ENCODE results near the gene NACC2. TPM values are rescaled to one million over a fixed set of nuclear protein-coding genes. Genes with fewer than 3 reads are reported as not detected.

NACC2 gene
- total and polyA plus RNA-seq, 2 experiments from 2014 or later = 4.4 to 12.0 TPM

DNA sequence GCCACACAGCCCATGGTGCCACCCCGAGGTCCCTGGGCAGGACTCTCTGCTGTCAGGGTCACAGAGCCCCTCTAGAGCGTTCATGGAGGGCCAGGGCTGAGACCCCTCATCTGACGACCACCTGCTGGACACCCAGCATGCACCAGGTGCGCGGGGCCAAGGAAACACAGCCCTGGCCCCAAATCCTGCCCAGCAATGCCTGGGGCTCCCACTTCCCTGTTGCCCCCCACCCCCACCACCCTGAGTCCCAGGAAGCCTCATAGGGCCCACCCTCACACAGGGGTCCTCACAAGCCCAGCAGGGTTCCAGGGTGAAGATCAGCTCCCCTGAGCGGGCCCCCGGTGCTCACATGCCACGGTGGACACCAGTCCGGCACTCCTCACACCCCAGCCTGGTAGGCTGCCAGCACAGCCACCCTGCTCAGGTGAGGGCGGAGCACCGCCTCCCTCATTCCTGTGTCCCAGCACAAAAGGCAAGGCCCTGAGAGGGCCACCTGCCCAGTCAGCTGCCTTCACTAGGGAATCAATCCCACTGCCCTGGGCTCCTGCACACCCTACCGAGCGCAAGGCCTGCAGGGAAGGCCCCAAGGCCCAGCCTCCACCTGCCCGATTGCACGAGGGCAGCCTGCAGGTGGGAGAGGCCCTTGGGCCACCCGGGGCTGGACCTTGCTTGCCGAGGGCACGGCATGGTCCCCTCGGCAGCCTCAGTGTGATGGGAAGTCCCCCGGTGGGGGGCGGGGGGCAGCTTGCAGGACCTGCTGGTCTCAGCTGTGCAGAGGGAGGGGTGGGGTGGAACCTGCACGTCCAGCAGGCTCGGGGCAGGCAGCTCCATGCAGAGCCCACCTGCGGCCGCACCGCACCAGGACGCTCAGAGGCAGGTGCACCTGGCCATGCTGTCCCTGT, 77.5 kb downstream of the NACC2 start:
- Histone ChIP-seq H3K36me3 (no peaks in the 10 kb centered on the region), H3K27me3 (no peaks in the 10 kb centered on the region), H3K4me1 (ENCODE audit: low read depth) (peaks cover 2% of the 10 kb centered on the region), H3K27ac (no peak overlapping the region), H3K9me3 (ENCODE audit: low read depth) (no peaks in the 10 kb centered on the region), H3K4me3 (no peak overlapping the region)
- DNase-seq (ENCODE audit: low read depth in 1 of 2, low spot score in 1 of 2) = no peak
- TF ChIP-seq, protein P1, sequence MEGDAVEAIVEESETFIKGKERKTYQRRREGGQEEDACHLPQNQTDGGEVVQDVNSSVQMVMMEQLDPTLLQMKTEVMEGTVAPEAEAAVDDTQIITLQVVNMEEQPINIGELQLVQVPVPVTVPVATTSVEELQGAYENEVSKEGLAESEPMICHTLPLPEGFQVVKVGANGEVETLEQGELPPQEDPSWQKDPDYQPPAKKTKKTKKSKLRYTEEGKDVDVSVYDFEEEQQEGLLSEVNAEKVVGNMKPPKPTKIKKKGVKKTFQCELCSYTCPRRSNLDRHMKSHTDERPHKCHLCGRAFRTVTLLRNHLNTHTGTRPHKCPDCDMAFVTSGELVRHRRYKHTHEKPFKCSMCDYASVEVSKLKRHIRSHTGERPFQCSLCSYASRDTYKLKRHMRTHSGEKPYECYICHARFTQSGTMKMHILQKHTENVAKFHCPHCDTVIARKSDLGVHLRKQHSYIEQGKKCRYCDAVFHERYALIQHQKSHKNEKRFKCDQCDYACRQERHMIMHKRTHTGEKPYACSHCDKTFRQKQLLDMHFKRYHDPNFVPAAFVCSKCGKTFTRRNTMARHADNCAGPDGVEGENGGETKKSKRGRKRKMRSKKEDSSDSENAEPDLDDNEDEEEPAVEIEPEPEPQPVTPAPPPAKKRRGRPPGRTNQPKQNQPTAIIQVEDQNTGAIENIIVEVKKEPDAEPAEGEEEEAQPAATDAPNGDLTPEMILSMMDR (IDR thresholded peaks at IDR 0.05; ENCODE audit: low read depth, low read length) = no peak

- TF ChIP-seq, protein P1 (IDR thresholded peaks at IDR 0.05; ENCODE audit: low read depth, low read length) = no peak
- H3K4me3 ChIP-seq = no peak overlapping the region
- H3K27ac ChIP-seq = no peak overlapping the region
- H3K4me1 ChIP-seq (ENCODE audit: low read depth) = peaks cover 6% of the 10 kb centered on the region
- no peak for DNase-seq (ENCODE audit: low read depth in 1 of 2, low spot score in 1 of 2)
- no peaks in the 10 kb centered on the region for H3K9me3 ChIP-seq (ENCODE audit: low read depth)
- no peaks in the 10 kb centered on the region for H3K36me3 ChIP-seq
- H3K27me3 ChIP-seq = no peaks in the 10 kb centered on the region
Observed at GRCh38 chr9:136016572-136017288, 78.4 kb downstream of the NACC2 start.

DNA sequence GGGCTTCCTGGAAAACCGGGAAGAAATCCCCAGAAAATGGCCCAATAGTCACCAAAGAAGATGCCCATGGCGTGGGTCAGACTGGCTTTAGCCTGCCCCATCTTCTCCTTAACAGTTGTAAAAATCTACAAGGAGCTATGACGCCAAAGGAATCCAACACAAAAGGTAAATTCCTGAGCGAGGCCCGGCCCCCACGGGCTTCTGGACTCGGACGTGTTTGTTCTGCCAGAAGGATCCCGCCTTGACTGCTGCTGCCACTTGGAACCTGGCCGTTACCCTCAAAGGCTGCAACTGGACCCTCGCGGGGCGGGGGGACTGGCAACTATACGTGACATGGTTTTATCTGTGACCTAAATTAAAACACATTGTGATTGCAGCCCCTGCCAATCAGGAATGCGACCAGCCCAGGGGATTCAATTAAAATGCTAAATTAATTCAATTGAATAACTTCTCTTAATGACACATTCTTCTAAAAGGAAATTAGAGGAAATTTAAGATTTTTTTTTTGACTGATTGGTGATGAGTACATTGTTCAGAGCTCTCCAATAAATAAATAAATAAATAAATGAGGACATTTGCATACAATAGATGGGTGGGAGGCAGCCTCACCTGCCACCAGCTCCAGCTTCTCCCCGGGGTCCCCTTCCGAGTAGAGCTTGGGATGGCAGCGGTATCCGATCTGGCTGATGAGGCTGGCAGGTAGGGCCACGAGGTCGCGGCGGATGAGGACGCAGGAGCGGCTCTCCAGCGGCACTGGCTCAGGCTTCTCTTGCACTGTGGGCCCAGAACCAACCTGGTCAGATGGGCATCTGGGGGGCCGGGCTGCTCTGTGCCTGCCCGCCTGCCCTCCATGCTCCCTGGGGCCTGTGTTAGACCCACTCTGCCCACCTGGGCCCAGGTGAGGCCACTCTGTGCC, 79.2 kb downstream of the NACC2 start:
- Histone ChIP-seq H3K4me1 (ENCODE audit: low read depth) (peaks cover 12% of the 10 kb centered on the region), H3K9me3 (ENCODE audit: low read depth) (no peaks in the 10 kb centered on the region), H3K36me3 (no peaks in the 10 kb centered on the region), H3K27ac (no peak overlapping the region), H3K4me3 (no peak overlapping the region), H3K27me3 (no peaks in the 10 kb centered on the region)
- TF ChIP-seq, protein P1 (IDR thresholded peaks at IDR 0.05; ENCODE audit: low read depth, low read length) = no peak
- DNase-seq (ENCODE audit: low read depth in 1 of 2, low spot score in 1 of 2) = no peak

DNA sequence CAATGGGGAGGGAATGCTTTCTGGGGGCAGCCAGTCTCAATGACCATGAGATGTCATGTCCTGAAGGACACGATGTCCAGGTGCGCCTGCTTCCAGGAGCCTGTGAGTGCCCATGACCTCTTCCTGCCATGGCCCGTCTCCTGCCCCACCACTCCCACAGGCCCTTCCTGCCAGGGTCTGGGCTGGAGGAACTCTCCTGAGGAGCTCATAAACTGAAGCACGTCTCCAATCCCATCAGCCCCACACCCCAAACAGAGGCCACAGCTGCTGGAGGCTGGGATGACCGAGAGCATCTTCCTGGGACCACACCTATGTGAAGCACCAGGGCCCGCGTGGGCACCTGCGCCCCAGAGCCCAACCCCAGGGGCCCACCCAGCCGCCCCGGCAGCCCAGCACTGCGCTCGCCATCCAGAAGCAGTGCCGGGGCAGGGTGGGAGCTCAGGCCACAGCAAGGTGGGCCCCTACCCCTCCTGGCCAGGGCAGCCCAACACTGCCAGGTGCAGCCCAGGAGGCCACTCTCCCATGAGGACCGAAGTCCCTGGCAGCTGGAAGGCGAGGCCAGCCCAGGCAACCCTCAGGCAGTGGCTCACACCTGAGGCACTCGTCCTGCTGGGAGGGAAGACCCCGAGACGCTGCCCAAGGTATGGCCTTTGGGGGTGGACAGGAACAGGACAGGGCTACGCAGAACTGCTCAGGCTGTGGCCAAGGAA, 80.0 kb downstream of the NACC2 start:
- H3K9me3 ChIP-seq (ENCODE audit: low read depth) = no peaks in the 10 kb centered on the region
- no peak overlapping the region for H3K4me3 ChIP-seq
- DNase-seq (ENCODE audit: low read depth in 1 of 2, low spot score in 1 of 2) = no peak
- no peaks in the 10 kb centered on the region for H3K27me3 ChIP-seq
- TF ChIP-seq, protein P1 (IDR thresholded peaks at IDR 0.05; ENCODE audit: low read depth, low read length) = no peak
- no peak overlapping the region for H3K27ac ChIP-seq
- no peaks in the 10 kb centered on the region for H3K36me3 ChIP-seq
- H3K4me1 ChIP-seq (ENCODE audit: low read depth) = peaks cover 12% of the 10 kb centered on the region

Measured in cardiac muscle cell (in vitro differentiated cells and primary cell).